ENCODE measurements around the gene PCNX2. TPM values are rescaled to one million over a fixed set of nuclear protein-coding genes. Genes with fewer than 3 reads are reported as not detected.

PCNX2 gene
- total and polyA plus RNA-seq, 9 donors: 5.7 to 26.0 (median 18.9) TPM

GRCh38 chr1:233289676-233290075, 5.8 kb downstream of the PCNX2 start:
- no peak overlapping the region for H3K4me3 ChIP-seq
- no peaks in the 10 kb centered on the region for H3K9me3 ChIP-seq
- WGBS, 3 donors: 74 to 80% (median 77%) methylated on average over 4 of the region's 4 CpGs
- H3K4me1 ChIP-seq (ENCODE audit: insufficient read depth): no peaks in the 10 kb centered on the region
- intact Hi-C loops (cut with DNase I): no loop called here
- no peaks in the 10 kb centered on the region for H3K27me3 ChIP-seq
- H3K27ac ChIP-seq: no peak overlapping the region
- TF ChIP-seq, protein P1, sequence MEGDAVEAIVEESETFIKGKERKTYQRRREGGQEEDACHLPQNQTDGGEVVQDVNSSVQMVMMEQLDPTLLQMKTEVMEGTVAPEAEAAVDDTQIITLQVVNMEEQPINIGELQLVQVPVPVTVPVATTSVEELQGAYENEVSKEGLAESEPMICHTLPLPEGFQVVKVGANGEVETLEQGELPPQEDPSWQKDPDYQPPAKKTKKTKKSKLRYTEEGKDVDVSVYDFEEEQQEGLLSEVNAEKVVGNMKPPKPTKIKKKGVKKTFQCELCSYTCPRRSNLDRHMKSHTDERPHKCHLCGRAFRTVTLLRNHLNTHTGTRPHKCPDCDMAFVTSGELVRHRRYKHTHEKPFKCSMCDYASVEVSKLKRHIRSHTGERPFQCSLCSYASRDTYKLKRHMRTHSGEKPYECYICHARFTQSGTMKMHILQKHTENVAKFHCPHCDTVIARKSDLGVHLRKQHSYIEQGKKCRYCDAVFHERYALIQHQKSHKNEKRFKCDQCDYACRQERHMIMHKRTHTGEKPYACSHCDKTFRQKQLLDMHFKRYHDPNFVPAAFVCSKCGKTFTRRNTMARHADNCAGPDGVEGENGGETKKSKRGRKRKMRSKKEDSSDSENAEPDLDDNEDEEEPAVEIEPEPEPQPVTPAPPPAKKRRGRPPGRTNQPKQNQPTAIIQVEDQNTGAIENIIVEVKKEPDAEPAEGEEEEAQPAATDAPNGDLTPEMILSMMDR (IDR thresholded peaks at IDR 0.05): no peak
- TF ChIP-seq EP300 (IDR thresholded peaks at IDR 0.05): no peak
- no peak for TF ChIP-seq POLR2A (IDR thresholded peaks at IDR 0.05)
- no peaks in the 10 kb centered on the region for H3K36me3 ChIP-seq
- DNase-seq: no peak

DNA sequence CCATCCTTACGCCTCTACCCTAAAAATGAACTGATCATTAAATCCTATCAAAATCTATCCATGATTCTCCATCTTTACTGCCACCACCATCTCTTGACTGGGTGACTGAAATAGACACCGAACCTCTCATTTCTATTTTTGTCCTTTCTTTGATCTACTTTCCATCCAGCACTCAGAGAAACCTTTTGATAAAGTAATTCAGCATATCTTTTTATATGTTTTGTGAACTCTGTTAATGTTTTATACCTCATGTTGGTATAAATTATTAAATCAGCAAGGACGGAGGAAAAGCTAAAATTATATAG, 13.0 kb downstream of the PCNX2 start:
- no peaks in the 10 kb centered on the region for H3K9me3 ChIP-seq
- no peak overlapping the region for H3K4me3 ChIP-seq
- DNase-seq: no peak
- intact Hi-C loops (cut with DNase I): no loop called here
- WGBS, 3 donors: 92 to 97% (median 93%) methylated on average over 3 of the region's 3 CpGs
- H3K4me1 ChIP-seq (ENCODE audit: insufficient read depth): no peaks in the 10 kb centered on the region
- TF ChIP-seq POLR2A (IDR thresholded peaks at IDR 0.05): no peak
- peaks cover 3% of the 10 kb centered on the region for H3K27me3 ChIP-seq
- H3K36me3 ChIP-seq: no peaks in the 10 kb centered on the region
- H3K27ac ChIP-seq: no peak overlapping the region

GRCh38 chr1:233281711-233282581, 13.6 kb downstream of the PCNX2 start:
- Histone ChIP-seq H3K4me1 (ENCODE audit: insufficient read depth) (no peaks in the 10 kb centered on the region), H3K4me3 (no peak overlapping the region), H3K27ac (no peak overlapping the region), H3K9me3 (no peaks in the 10 kb centered on the region), H3K27me3 (peaks cover 3% of the 10 kb centered on the region), H3K36me3 (no peaks in the 10 kb centered on the region)
- intact Hi-C loops (cut with DNase I): no loop called here
- no peak for DNase-seq
- TF ChIP-seq, protein P1 (IDR thresholded peaks at IDR 0.05): no peak
- TF ChIP-seq EP300 (IDR thresholded peaks at IDR 0.05) (no peak), POLR2A (IDR thresholded peaks at IDR 0.05) (no peak)
- 64 to 71% (median 70%) methylated on average over 8 of the region's 8 CpGs for WGBS, 3 donors

GRCh38 chr1:233279971-233280370, 15.6 kb downstream of the PCNX2 start:
- TF ChIP-seq, protein P1 (IDR thresholded peaks at IDR 0.05): no peak
- no peak for TF ChIP-seq EP300 (IDR thresholded peaks at IDR 0.05)
- TF ChIP-seq POLR2A (IDR thresholded peaks at IDR 0.05): no peak
- Histone ChIP-seq H3K9me3 (no peaks in the 10 kb centered on the region), H3K27me3 (peaks cover 3% of the 10 kb centered on the region), H3K4me1 (ENCODE audit: insufficient read depth) (no peaks in the 10 kb centered on the region), H3K4me3 (no peak overlapping the region), H3K27ac (no peak overlapping the region), H3K36me3 (no peaks in the 10 kb centered on the region)
- no peak for DNase-seq
- WGBS, 3 donors: 90 to 98% (median 94%) methylated on average over 2 of the region's 2 CpGs
- intact Hi-C loops (cut with DNase I): no loop called here

GRCh38 chr1:233278631-233279030, 16.9 kb downstream of the PCNX2 start:
- no peak for TF ChIP-seq EP300 (IDR thresholded peaks at IDR 0.05)
- TF ChIP-seq, protein P1 (IDR thresholded peaks at IDR 0.05): no peak
- TF ChIP-seq POLR2A (IDR thresholded peaks at IDR 0.05): no peak
- H3K27ac ChIP-seq: no peak overlapping the region
- H3K4me1 ChIP-seq (ENCODE audit: insufficient read depth): no peaks in the 10 kb centered on the region
- intact Hi-C loops (cut with DNase I): no loop called here
- H3K27me3 ChIP-seq: peaks cover 3% of the 10 kb centered on the region
- DNase-seq: no peak
- no peaks in the 10 kb centered on the region for H3K9me3 ChIP-seq
- no peak overlapping the region for H3K4me3 ChIP-seq
- H3K36me3 ChIP-seq: no peaks in the 10 kb centered on the region
- WGBS, 3 donors: 49 to 95% (median 89%) methylated on average over 1 of the region's 1 CpG
